ENCODE measurements around the gene MCCD1.

MCCD1 gene

GRCh38 chr6:31556307-31556706, 27.5 kb downstream of the MCCD1 start (continued):
- TF ChIP-seq ZSCAN5A (tag by site-specific recombination; IDR thresholded peaks at IDR 0.05): no peak
- TF ChIP-seq KLF10 (tag by site-specific recombination; IDR thresholded peaks at IDR 0.05): no peak

GRCh38 chr6:31557443-31558317, 28.9 kb downstream of the MCCD1 start:
- Histone ChIP-seq H3K9me3 (ENCODE audit: control insufficient read depth, insufficient read depth, low read depth, low read length) (no peaks in the 10 kb centered on the region), H3K36me3 (ENCODE audit: control insufficient read depth in 2 of 2, insufficient read depth in 1 of 2, low read length in 2 of 2) (peaks cover 21 to 70% of the 10 kb centered on the region in 2 experiments; a peak in 2 of 3 replicates), H3K27ac (ENCODE audit: extremely low read depth, low read depth, low read length) (no peak overlapping the region), H3K4me3 (ENCODE audit: low read depth, low read length) (no peak overlapping the region), H3K4me1 (ENCODE audit: control insufficient read depth, insufficient read depth, low read length) (no peaks in the 10 kb centered on the region)
- ChIA-PET CTCF (interaction anchor here (0.6 to 4.1 kb wide), 6 partner anchors 9 to 64 kb away, joined by 3 to 29 read pairs (median 6); no protein-coding TSS in a partner anchor), POLR2A (interaction anchor here (0.7 kb wide), 1 partner anchor 11 kb away, joined by 3 read pairs; the partner anchor contains the start of gene ATP6V1G2)
- TF ChIP-seq ZNF23 (tag by site-specific recombination; IDR thresholded peaks at IDR 0.05; ENCODE audit: borderline replicate concordance) (no peak), ZNF530 (tag by site-specific recombination; IDR thresholded peaks at IDR 0.05; ENCODE audit: low read depth) (no peak), ZBTB21 (tag by site-specific recombination; IDR thresholded peaks at IDR 0.05) (no peak), ZFHX2 (tag by site-specific recombination; conservative IDR thresholded peaks at IDR 0.05) (no peak), ZNF513 (tag by site-specific recombination; IDR thresholded peaks at IDR 0.05) (no peak), TRIM28 (IDR thresholded peaks at IDR 0.05; ENCODE audit: borderline replicate concordance, low read length) (no peak), PRDM2 (tag by site-specific recombination; IDR thresholded peaks at IDR 0.05; ENCODE audit: borderline replicate concordance) (no peak), ZNF398 (tag by site-specific recombination; IDR thresholded peaks at IDR 0.05) (no peak), ZNF221 (tag by site-specific recombination; IDR thresholded peaks at IDR 0.05; ENCODE audit: borderline replicate concordance) (no peak), ZNF596 (tag by site-specific recombination; IDR thresholded peaks at IDR 0.05) (no peak), ZBTB6 (tag by site-specific recombination; IDR thresholded peaks at IDR 0.05) (no peak)
